ENCODE measurements around the gene DMTF1. TPM values are rescaled to one million over a fixed set of nuclear protein-coding genes. Genes with fewer than 3 reads are reported as not detected.
"Not testable (repeated sequence)": the region's sequence is repeated elsewhere in the genome, so short reads cannot be mapped to it uniquely, and the experiment has no call there.

The DMTF1 gene
- 100 to 1,000 TPM in 1 of 2 donors, 10 to 100 TPM in 1; 85.1 to 106 TPM for total RNA-seq

GRCh38 chr7:87152112-87152896, at the start of gene DMTF1:
DMTF1 (plus strand) TSS chr7:87152453; CDS start chr7:87164942, 12,489 bp downstream.
- Mint-ChIP-seq H3K9me3 (no peaks in the 10 kb centered on the region), H3K27ac (peak within 1 kb of the TSS; percentile 97 to 99), H3K36me3 (peaks cover 19 to 28% of the 10 kb centered on the region in 2 donors)
- DNase-seq (ENCODE audit: low spot score in 2 of 2) (peak; percentile 81 to 93), ATAC-seq (peak; percentile 88 to 91)

GRCh38 chr7:87105401-87105800, 46.9 kb upstream of the DMTF1 start:
- DNase-seq (ENCODE audit: low spot score in 2 of 2) (no peak), ATAC-seq (no peak)
- Mint-ChIP-seq H3K36me3 (no peaks in the 10 kb centered on the region), H3K27ac (no peak overlapping the region), H3K9me3 (no peaks in the 10 kb centered on the region)

- no peak for ATAC-seq
- H3K36me3 Mint-ChIP-seq, result no peaks in the 10 kb centered on the region
- H3K27ac Mint-ChIP-seq, result no peak overlapping the region
- no peaks in the 10 kb centered on the region for H3K9me3 Mint-ChIP-seq
- DNase-seq (ENCODE audit: low spot score in 2 of 2), result no peak
These were observed 45.2 kb upstream of the DMTF1 start for GRCh38 chr7:87106974-87107612.

- H3K36me3 Mint-ChIP-seq, result no peaks in the 10 kb centered on the region
- DNase-seq (ENCODE audit: low spot score in 2 of 2) (no peak), ATAC-seq (no peak)
- H3K27ac Mint-ChIP-seq, result no peak overlapping the region
- H3K9me3 Mint-ChIP-seq, result no peaks in the 10 kb centered on the region
These were observed 44.1 kb upstream of the DMTF1 start for GRCh38 chr7:87107949-87108776.

- Mint-ChIP-seq H3K36me3 (peaks cover 0 to 6% of the 10 kb centered on the region in 2 donors), H3K9me3 (peaks cover 0 to 12% of the 10 kb centered on the region in 2 donors)
- no peak for ATAC-seq
These were observed 41.5 kb upstream of the DMTF1 start for GRCh38 chr7:87110778-87111177.

GRCh38 chr7:87111877-87112276, 40.4 kb upstream of the DMTF1 start:
- ATAC-seq (no peak), DNase-seq (ENCODE audit: low spot score in 2 of 2) (no peak)
- Mint-ChIP-seq H3K9me3 (peaks cover 0 to 12% of the 10 kb centered on the region in 2 donors), H3K27ac (no peak overlapping the region), H3K36me3 (peaks cover 0 to 6% of the 10 kb centered on the region in 2 donors)

More at GRCh38 chr7:87110778-87111177, 41.5 kb upstream of the DMTF1 start:
- H3K27ac Mint-ChIP-seq, result no peak overlapping the region
- DNase-seq (ENCODE audit: low spot score in 2 of 2), result no peak

GRCh38 chr7:87113077-87113476, 39.2 kb upstream of the DMTF1 start:
- ATAC-seq, result no peak

GRCh38 chr7:87113904-87114303, 38.3 kb upstream of the DMTF1 start:
- not testable (repeated sequence) for H3K27ac Mint-ChIP-seq; ATAC-seq; H3K36me3 Mint-ChIP-seq; DNase-seq (ENCODE audit: low spot score in 2 of 2)
- H3K9me3 Mint-ChIP-seq, result peaks cover 0 to 12% of the 10 kb centered on the region in 2 donors

More at GRCh38 chr7:87113077-87113476, 39.2 kb upstream of the DMTF1 start:
- Mint-ChIP-seq H3K27ac (no peak overlapping the region), H3K9me3 (peaks cover 0 to 12% of the 10 kb centered on the region in 2 donors), H3K36me3 (peaks cover 0 to 6% of the 10 kb centered on the region in 2 donors)
- DNase-seq (ENCODE audit: low spot score in 2 of 2), result no peak

GRCh38 chr7:87115772-87116171, 36.5 kb upstream of the DMTF1 start:
- H3K27ac Mint-ChIP-seq; ATAC-seq; DNase-seq (ENCODE audit: low spot score in 2 of 2); H3K36me3 Mint-ChIP-seq: not testable (repeated sequence)
- peaks cover 0 to 12% of the 10 kb centered on the region in 2 donors for H3K9me3 Mint-ChIP-seq

- DNase-seq (ENCODE audit: low spot score in 2 of 2) (no peak), ATAC-seq (peak in 1 of 2 donors; percentile 72)
- peaks cover 0 to 12% of the 10 kb centered on the region in 2 donors for H3K9me3 Mint-ChIP-seq
- H3K36me3 Mint-ChIP-seq, result peaks cover 0 to 6% of the 10 kb centered on the region in 2 donors
- H3K27ac Mint-ChIP-seq, result no peak overlapping the region
These were observed 35.9 kb upstream of the DMTF1 start for GRCh38 chr7:87116315-87116714.

- Mint-ChIP-seq H3K36me3 (no peaks in the 10 kb centered on the region), H3K9me3 (peaks cover 0 to under 1% of the 10 kb centered on the region in 2 donors), H3K27ac (no peak overlapping the region)
- ATAC-seq (no peak), DNase-seq (ENCODE audit: low spot score in 2 of 2) (no peak)
These were observed 32.7 kb upstream of the DMTF1 start for GRCh38 chr7:87119581-87119980.

GRCh38 chr7:87123105-87123504, 29.1 kb upstream of the DMTF1 start:
- ATAC-seq (no peak), DNase-seq (ENCODE audit: low spot score in 2 of 2) (no peak)
- Mint-ChIP-seq H3K9me3 (no peaks in the 10 kb centered on the region), H3K27ac (no peak overlapping the region), H3K36me3 (no peaks in the 10 kb centered on the region)

GRCh38 chr7:87127019-87127418, 25.2 kb upstream of the DMTF1 start:
- no peaks in the 10 kb centered on the region for H3K36me3 Mint-ChIP-seq
- H3K9me3 Mint-ChIP-seq, result no peaks in the 10 kb centered on the region
- ATAC-seq (no peak), DNase-seq (ENCODE audit: low spot score in 2 of 2) (no peak)
- no peak overlapping the region for H3K27ac Mint-ChIP-seq

GRCh38 chr7:87128861-87129267, 23.4 kb upstream of the DMTF1 start:
- H3K36me3 Mint-ChIP-seq, result no peaks in the 10 kb centered on the region
- H3K9me3 Mint-ChIP-seq, result no peaks in the 10 kb centered on the region
- H3K27ac Mint-ChIP-seq, result no peak overlapping the region
- no peak for DNase-seq (ENCODE audit: low spot score in 2 of 2)
- ATAC-seq, result no peak

GRCh38 chr7:87129332-87129731, 22.9 kb upstream of the DMTF1 start:
- DNase-seq (ENCODE audit: low spot score in 2 of 2), result no peak
- no peaks in the 10 kb centered on the region for H3K9me3 Mint-ChIP-seq
- no peak for ATAC-seq

GRCh38 chr7:87129848-87130247, 22.4 kb upstream of the DMTF1 start:
- no peaks in the 10 kb centered on the region for H3K36me3 Mint-ChIP-seq
- DNase-seq (ENCODE audit: low spot score in 2 of 2), result no peak
- peak in 1 of 2 donors; percentile 34 for ATAC-seq
- no peaks in the 10 kb centered on the region for H3K9me3 Mint-ChIP-seq
- H3K27ac Mint-ChIP-seq, result no peak overlapping the region

More at GRCh38 chr7:87129332-87129731, 22.9 kb upstream of the DMTF1 start:
- H3K36me3 Mint-ChIP-seq, result no peaks in the 10 kb centered on the region
- no peak overlapping the region for H3K27ac Mint-ChIP-seq

GRCh38 chr7:87131771-87132170, 20.5 kb upstream of the DMTF1 start:
- no peak for DNase-seq (ENCODE audit: low spot score in 2 of 2)
- Mint-ChIP-seq H3K9me3 (no peaks in the 10 kb centered on the region), H3K36me3 (no peaks in the 10 kb centered on the region), H3K27ac (no peak overlapping the region)
- ATAC-seq, result no peak

All from activated naive CD4-positive, alpha-beta T cell treated with anti-CD3 and anti-CD28 coated beads, Interleukin-2, amount 50 U/mL, for 72 hours (primary cell).